Neural cell (in vitro differentiated cells): ENCODE results near the gene WRAP73.

ENCODE experiments used
- EZH2 ChIP-seq: fragments of 200-600, 300-800 bp; shearing (Covaris generic), sonication (generic); IDR thresholded peaks from 2 replicates; pipeline ENCODE4 v1.6.1; 2014; ENCODE audit warnings: antibody characterized with exemption, low read length, borderline replicate concordance, mild to moderate bottlenecking; ENCODE audit not compliant: insufficient read depth, poor library complexity, severe bottlenecking
- MXI1 ChIP-seq: fragments of 450-650 bp; conservative IDR thresholded peaks from 2 replicates; pipeline ENCODE4 v1.6.1; 2014; ENCODE audit warnings: antibody characterized with exemption, mild to moderate bottlenecking; ENCODE audit not compliant: poor library complexity, severe bottlenecking
- POLR2AphosphoS5 ChIP-seq: IDR thresholded peaks from 2 replicates; pipeline ENCODE4 v1.6.1; 2012
- TF ChIP-seq, protein P1 (sequence below): fragments of 450-650 bp; IDR thresholded peaks from 2 replicates; pipeline ENCODE4 v1.5.1; 2014; ENCODE audit warnings: antibody characterized with exemption, mild to moderate bottlenecking, moderate library complexity; ENCODE audit not compliant: poor library complexity, severe bottlenecking

DNA sequence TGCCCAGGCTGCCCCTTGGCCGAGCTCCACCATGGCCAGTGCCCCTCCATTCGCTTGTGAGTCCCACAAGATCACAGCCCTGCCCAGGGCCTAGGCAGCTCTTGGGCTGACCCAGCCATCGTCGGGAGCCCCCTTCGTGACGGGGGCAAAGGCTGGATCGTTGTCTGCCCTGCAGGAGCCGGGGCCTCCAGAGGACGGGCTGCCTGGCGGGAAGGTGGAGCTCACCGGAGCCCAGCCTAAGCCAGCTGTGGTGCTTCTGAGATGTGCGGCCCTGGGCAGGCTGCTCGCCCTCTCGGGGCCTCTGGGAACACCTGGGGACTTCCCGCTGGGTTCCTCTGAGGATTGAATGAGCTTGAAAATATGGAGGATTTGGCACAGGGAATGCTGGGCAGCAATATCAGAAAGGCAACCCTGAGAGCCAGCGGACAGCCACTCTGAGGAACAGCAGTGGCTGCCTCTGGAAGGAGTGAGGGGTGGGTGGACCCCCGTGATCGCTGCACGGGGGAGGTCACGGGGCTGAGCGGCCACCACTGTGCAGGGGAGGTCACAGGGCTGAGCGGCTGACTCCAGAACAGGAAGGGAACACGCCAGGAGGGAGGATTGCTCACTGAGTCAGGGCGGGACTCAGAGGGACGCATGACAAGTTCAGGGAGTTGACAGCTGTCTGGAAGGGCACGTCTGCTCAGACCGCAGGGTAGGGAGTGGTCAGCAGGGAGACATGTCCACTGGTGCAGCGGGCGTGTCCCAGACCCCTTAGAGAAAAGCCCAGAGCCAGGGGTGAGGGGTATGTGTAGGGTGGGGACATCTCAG is 21.7 kb upstream of the WRAP73 start:
- TF ChIP-seq, protein P1, sequence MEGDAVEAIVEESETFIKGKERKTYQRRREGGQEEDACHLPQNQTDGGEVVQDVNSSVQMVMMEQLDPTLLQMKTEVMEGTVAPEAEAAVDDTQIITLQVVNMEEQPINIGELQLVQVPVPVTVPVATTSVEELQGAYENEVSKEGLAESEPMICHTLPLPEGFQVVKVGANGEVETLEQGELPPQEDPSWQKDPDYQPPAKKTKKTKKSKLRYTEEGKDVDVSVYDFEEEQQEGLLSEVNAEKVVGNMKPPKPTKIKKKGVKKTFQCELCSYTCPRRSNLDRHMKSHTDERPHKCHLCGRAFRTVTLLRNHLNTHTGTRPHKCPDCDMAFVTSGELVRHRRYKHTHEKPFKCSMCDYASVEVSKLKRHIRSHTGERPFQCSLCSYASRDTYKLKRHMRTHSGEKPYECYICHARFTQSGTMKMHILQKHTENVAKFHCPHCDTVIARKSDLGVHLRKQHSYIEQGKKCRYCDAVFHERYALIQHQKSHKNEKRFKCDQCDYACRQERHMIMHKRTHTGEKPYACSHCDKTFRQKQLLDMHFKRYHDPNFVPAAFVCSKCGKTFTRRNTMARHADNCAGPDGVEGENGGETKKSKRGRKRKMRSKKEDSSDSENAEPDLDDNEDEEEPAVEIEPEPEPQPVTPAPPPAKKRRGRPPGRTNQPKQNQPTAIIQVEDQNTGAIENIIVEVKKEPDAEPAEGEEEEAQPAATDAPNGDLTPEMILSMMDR, result no peak
- TF ChIP-seq EZH2, result no peak
- no peak for TF ChIP-seq POLR2AphosphoS5
- no peak for TF ChIP-seq MXI1
